A673 (cell line): ENCODE measurements around the gene RIT2. TPM values are rescaled to one million over a fixed set of nuclear protein-coding genes. Genes with fewer than 3 reads are reported as not detected.

ENCODE experiments used
- BruUV-seq: library from RNA; stranded (reverse); fragments of 400-500 nt; replicated peaks from 2 replicates; lab custom pipeline; 2021; lab: Mats Ljungman, UMichigan
- CTCF ChIA-PET: fragments of 300-600 bp; sonication (Branson Sonifier 250); formaldehyde crosslinking; loops from one replicate; lab custom pipeline; 2022; ENCODE audit warnings: antibody characterized with exemption; lab: Charles Lee
- POLR2A ChIA-PET: fragments of 300-600 bp; sonication (Branson Sonifier 250); formaldehyde crosslinking; loops from one replicate; lab custom pipeline; 2022; ENCODE audit warnings: antibody characterized with exemption; ENCODE audit not compliant: low non-redundant PET; lab: Charles Lee
- DNase-seq: peaks from one replicate; pipeline ENCODE4 v3.0.0-alpha.2; 2015; ENCODE audit warnings: low spot score
- H3K27ac ChIP-seq: fragments of 200-600 bp; sonication (generic); 2 replicates; pipeline ENCODE4 v1.5.1; 2016; ENCODE audit warnings: mixed run types, low read depth, mild to moderate bottlenecking, mixed read lengths, antibody characterized with exemption, low read length; ENCODE audit not compliant: poor library complexity, severe bottlenecking
- H3K27me3 ChIP-seq: fragments of 200-600 bp; sonication (generic); replicated peaks from 2 replicates; pipeline ENCODE4 v1.6.1; 2017; ENCODE audit warnings: mixed run types, low read depth, mild to moderate bottlenecking, mixed read lengths, antibody characterized with exemption, low read length; ENCODE audit not compliant: insufficient read depth, poor library complexity
- H3K36me3 ChIP-seq: fragments of 200-600 bp; sonication (generic); 2 replicates; pipeline ENCODE4 v1.6.1; 2016; ENCODE audit warnings: mixed run types, mild to moderate bottlenecking, mixed read lengths, antibody characterized with exemption, low read length; ENCODE audit not compliant: insufficient read depth, poor library complexity, severe bottlenecking
- H3K4me1 ChIP-seq: fragments of 200-600 bp; sonication (generic); 2 replicates; pipeline ENCODE4 v1.6.1; 2017; ENCODE audit warnings: mixed run types, mild to moderate bottlenecking, mixed read lengths, antibody characterized with exemption, low read length; ENCODE audit not compliant: insufficient read depth, poor library complexity, severe bottlenecking
- H3K4me3 ChIP-seq: fragments of 200-600 bp; sonication (generic); 2 replicates; pipeline ENCODE4 v1.5.1; 2016; ENCODE audit warnings: low read depth, mixed run types, mild to moderate bottlenecking, mixed read lengths, low read length; ENCODE audit not compliant: poor library complexity, severe bottlenecking
- H3K9me3 ChIP-seq: fragments of 200-600 bp; sonication (generic); 2 replicates; pipeline ENCODE4 v1.6.1; 2016; ENCODE audit warnings: mixed run types, low read depth, mild to moderate bottlenecking, mixed read lengths, antibody characterized with exemption, low read length; ENCODE audit not compliant: poor library complexity, severe bottlenecking
- CTCF ChIP-seq: fragments of 300-800, 200-600 bp; sonication (generic); conservative IDR thresholded peaks from 2 replicates; pipeline ENCODE4 v1.5.1; 2017; ENCODE audit warnings: low read depth, mild to moderate bottlenecking, antibody characterized with exemption, low read length, moderate library complexity, mixed read lengths
- EZH2 ChIP-seq: fragments of 200-600 bp; sonication (generic); IDR thresholded peaks from 2 replicates; pipeline ENCODE4 v1.6.1; 2017; ENCODE audit warnings: borderline replicate concordance, low read depth, mild to moderate bottlenecking, mixed read lengths, antibody characterized with exemption, low read length; ENCODE audit not compliant: poor library complexity, severe bottlenecking
- intact Hi-C: fragments of 100-400 bp; cut with micrococcal nuclease; formaldehyde crosslinking; loops from one replicate; pipeline ENCODE4 v1.10.0; 2022; ENCODE audit not compliant: unreplicated experiment
- total RNA-seq: library from RNA; stranded (reverse); gene quantifications from 2 replicates; pipeline ENCODE4 v1.2.3, GENCODE V29; 2021

Gene RIT2
- total RNA-seq, 1 experiment from 2014 or later: not detected

DNA sequence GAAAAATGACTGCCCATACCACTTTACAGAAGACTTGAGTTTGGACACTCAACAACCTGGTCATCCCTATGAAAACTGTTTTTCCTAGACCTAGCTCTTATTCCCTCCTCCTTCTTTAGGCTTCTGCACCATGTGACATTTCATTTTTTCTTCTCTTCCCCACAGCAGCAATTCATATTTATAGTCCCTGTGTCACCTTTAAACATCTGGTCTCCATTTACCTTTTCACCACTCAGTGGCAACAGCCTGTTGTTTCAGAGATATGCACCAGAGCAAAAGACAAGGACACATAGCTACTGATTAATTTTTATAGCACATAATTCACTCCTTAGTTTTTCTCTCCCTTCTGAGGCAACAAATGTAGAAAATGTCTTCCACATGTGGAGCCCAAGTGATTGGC, 118.7 kb downstream of the RIT2 start:
- no peak overlapping the region for H3K4me3 ChIP-seq
- H3K9me3 ChIP-seq: no peaks in the 10 kb centered on the region
- H3K27me3 ChIP-seq: no peaks in the 10 kb centered on the region
- intact Hi-C loops: no loop called here
- BruUV-seq: no TSS peak
- H3K36me3 ChIP-seq: no peaks in the 10 kb centered on the region
- no peaks in the 10 kb centered on the region for H3K4me1 ChIP-seq
- DNase-seq: no peak
- TF ChIP-seq CTCF (no peak), EZH2 (no peak)
- no peak overlapping the region for H3K27ac ChIP-seq
- CTCF ChIA-PET: no interaction called here
- POLR2A ChIA-PET: no interaction called here

DNA sequence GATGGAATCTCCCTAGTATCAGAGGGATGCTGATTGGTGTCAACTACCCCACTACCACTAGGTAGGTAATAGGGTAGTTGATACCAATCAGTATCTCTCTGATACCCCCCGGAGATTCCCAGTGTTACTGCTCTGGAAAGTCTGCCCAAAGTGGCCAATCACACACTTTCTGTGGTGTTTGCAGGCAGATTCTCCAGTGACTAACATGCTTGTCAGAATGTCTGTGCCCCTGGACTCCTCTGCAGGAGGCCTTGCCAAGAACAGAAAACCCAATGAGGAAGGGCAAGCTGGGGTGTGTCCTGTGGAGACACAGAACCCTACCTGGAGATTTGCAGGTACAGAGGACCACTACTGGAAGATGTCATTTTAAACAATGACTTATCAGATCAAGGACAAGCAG, 135.1 kb downstream of the RIT2 start:
- Histone ChIP-seq H3K9me3 (no peaks in the 10 kb centered on the region), H3K4me1 (no peaks in the 10 kb centered on the region), H3K27ac (no peak overlapping the region), H3K27me3 (no peaks in the 10 kb centered on the region), H3K36me3 (no peaks in the 10 kb centered on the region), H3K4me3 (no peak overlapping the region)
- DNase-seq: no peak
- ChIA-PET POLR2A (no interaction called here), CTCF (no interaction called here)
- no TSS peak for BruUV-seq
- intact Hi-C loops: no loop called here
- TF ChIP-seq CTCF (no peak), EZH2 (no peak)

DNA sequence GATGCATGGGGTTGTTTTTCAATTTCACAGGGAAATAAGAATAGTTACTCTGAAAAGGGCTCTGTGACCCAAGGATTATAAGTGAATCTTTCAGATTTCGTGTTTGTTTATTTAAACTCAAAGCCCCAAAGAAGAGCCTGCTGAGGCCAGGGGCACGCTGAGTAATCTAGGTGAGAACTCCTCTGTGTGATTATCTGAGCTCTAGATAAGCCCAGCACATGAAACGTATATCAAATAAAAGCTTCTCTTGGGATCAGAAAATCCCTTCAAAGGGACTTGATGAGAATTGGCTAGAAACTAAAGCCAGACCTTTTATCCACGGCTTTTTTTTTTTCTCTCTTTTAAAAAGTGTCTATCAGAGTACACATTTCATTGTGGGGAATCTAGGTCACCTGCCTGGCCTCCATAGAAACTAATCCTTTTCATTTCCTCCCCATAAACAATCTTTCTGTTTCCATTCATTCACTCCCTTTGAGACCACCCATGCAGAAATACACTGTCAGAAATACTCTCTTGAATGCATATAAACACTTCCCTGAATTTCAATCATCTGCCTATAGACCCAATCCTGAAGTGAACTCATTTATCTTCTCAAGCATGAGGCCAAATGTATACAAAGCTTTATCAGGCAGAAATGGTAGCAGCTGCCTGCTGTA, 137.4 kb downstream of the RIT2 start:
- no peaks in the 10 kb centered on the region for H3K27me3 ChIP-seq
- no peak for TF ChIP-seq EZH2
- no peak for TF ChIP-seq CTCF
- no TSS peak for BruUV-seq
- DNase-seq: no peak
- no peaks in the 10 kb centered on the region for H3K9me3 ChIP-seq
- ChIA-PET POLR2A (no interaction called here), CTCF (no interaction called here)
- no peak overlapping the region for H3K27ac ChIP-seq
- H3K4me1 ChIP-seq: no peaks in the 10 kb centered on the region
- intact Hi-C loops: no loop called here
- H3K36me3 ChIP-seq: no peaks in the 10 kb centered on the region
- H3K4me3 ChIP-seq: no peak overlapping the region
